ENCODE measurements around the gene GAD1.

DNA sequence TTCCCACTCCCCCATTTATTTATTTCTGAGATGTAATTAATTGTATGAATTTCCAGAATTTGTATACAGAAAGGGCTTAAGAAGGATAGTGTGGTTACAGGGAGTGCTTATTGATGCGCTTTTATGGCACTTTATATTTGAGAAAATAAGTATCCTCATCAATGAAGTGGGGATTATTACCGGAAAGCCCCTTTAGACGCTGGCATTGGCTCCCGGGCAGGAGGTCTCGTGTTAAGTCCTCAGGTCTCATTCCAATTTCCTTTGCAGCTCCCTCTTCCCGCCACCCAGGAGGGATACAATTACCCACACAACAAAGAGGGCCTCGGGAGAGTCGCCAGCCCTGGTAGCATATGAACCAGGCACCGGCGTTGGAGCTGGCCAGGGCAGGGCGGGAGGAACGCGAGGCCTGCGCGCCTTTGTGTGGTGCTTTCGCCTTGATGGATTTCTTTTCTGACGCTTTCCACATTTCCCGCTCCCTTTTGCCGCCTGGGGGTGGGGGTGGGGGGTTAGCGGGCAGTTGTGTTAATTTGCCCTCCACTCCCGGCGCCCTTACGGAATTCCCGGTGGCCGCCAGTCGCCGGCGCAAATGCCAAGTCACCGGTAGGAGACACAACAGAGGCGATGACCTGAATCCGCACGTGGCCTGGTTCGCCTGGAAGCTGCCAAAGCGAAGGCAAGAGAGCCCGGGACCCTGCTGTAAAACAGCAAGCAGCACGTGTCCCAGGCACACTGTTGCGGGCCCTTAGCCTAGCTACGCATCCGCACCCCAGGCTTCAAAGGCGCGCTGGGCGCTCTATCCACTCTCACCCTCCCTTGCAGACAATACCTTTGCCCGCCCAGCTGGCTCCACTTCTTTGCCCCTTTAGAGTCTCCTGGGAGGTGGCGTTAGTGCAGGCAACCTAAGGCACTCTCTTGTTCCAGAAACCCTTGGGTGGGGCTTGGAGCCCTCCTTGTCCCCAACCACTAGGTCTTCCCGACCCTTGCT, 3.3 kb downstream of the GAD1 start:
- TF ChIP-seq, protein P1, sequence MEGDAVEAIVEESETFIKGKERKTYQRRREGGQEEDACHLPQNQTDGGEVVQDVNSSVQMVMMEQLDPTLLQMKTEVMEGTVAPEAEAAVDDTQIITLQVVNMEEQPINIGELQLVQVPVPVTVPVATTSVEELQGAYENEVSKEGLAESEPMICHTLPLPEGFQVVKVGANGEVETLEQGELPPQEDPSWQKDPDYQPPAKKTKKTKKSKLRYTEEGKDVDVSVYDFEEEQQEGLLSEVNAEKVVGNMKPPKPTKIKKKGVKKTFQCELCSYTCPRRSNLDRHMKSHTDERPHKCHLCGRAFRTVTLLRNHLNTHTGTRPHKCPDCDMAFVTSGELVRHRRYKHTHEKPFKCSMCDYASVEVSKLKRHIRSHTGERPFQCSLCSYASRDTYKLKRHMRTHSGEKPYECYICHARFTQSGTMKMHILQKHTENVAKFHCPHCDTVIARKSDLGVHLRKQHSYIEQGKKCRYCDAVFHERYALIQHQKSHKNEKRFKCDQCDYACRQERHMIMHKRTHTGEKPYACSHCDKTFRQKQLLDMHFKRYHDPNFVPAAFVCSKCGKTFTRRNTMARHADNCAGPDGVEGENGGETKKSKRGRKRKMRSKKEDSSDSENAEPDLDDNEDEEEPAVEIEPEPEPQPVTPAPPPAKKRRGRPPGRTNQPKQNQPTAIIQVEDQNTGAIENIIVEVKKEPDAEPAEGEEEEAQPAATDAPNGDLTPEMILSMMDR (IDR thresholded peaks at IDR 0.05) = no peak
- TF ChIP-seq EP300 (IDR thresholded peaks at IDR 0.05) (no peak), POLR2A (IDR thresholded peaks at IDR 0.05) (no peak)

All from sigmoid colon (tissue), 4 donors.